Peyer's patch (tissue), 4 donors: ENCODE results near the gene DCBLD2.

ENCODE experiments used
- POLR2A ChIP-seq, 2 donors: fragments of 450-650 bp; IDR thresholded peaks; one replicate each; pipeline ENCODE4 v1.5.1; 2017; ENCODE audit warnings: antibody characterized with exemption in 2 of 2, mild to moderate bottlenecking in 2 of 2, moderate library complexity in 2 of 2
- TF ChIP-seq, protein P1 (sequence below), 6 experiments: fragments of 450-650 bp in 4 of 6; fragments of 200-600 bp in 2 of 6; sonication (generic) in 1 of 6; IDR thresholded peaks; one replicate each; pipeline ENCODE4 v1.5.1; 2017 to 2019; ENCODE audit warnings: antibody characterized with exemption in 6 of 6, mild to moderate bottlenecking in 3 of 6, moderate library complexity in 1 of 6

DNA sequence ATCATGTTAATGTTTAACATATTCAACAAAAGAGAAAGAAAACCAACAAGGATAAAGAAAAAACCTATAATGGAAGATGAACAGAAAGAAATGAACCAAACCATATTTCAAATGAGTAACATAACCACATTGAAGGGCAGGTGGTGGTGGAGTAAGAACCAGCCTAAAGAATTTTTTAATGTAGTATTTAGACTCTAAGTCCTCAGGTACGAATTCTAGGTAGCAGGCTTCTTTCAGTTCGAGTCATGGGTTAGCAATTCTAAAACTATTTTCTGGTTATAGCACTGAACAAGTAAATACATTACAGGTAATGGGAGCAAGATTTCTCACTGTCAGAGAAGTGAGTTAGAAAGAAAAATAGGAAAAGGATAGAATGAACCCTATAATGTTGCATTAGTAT lies 24.4 kb downstream of the DCBLD2 start:
- TF ChIP-seq, protein P1, sequence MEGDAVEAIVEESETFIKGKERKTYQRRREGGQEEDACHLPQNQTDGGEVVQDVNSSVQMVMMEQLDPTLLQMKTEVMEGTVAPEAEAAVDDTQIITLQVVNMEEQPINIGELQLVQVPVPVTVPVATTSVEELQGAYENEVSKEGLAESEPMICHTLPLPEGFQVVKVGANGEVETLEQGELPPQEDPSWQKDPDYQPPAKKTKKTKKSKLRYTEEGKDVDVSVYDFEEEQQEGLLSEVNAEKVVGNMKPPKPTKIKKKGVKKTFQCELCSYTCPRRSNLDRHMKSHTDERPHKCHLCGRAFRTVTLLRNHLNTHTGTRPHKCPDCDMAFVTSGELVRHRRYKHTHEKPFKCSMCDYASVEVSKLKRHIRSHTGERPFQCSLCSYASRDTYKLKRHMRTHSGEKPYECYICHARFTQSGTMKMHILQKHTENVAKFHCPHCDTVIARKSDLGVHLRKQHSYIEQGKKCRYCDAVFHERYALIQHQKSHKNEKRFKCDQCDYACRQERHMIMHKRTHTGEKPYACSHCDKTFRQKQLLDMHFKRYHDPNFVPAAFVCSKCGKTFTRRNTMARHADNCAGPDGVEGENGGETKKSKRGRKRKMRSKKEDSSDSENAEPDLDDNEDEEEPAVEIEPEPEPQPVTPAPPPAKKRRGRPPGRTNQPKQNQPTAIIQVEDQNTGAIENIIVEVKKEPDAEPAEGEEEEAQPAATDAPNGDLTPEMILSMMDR (IDR thresholded peaks at IDR 0.05), result no peak
- TF ChIP-seq POLR2A (IDR thresholded peaks at IDR 0.05), result no peak
